ENCODE measurements around the gene SLC26A6.

SLC26A6 gene

DNA sequence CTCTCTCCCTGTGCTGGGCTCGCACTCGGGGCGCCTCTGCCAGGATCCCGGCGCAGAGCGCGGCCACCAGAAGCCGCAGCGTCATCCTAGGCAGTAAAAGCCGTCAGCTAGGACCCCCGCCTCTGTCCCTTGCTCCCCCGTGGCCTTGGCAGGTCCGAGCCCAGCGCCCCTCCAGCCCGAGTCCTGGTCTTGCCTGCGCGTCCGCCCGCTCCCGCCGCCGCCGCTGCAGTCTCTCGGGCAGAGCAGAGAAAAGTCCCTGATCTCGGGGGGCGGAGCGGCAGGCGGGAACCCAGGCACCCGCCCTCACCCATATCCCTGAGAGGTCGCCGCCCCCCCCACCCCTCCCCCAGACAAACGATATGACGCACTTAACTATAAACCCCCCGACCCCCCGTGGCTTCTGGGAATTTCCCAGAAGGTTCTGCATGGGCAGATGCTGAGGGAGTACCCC lies 40.2 kb downstream of the SLC26A6 start, which contains the start of gene COL7A1:
Gene COL7A1, minus strand, starts transcription at position 255 of the 451 bp plus-strand sequence. Its CDS starts 170 bp downstream, at position 85.
- TF ChIP-seq TAF1 (IDR thresholded peaks at IDR 0.05; ENCODE audit: low read depth, low read length), result no peak
- TF ChIP-seq PAX5 (IDR thresholded peaks at IDR 0.05; ENCODE audit: insufficient read depth, low read length, severe bottlenecking), result no peak
- no peak for TF ChIP-seq POU2F2 (IDR thresholded peaks at IDR 0.05; ENCODE audit: low read depth, low read length)
- TF ChIP-seq POLR2AphosphoS5 (IDR thresholded peaks at IDR 0.05; ENCODE audit: low read depth, low read length), result no peak
- no peak for TF ChIP-seq POLR2A (IDR thresholded peaks at IDR 0.05; ENCODE audit: low read depth, low read length)
- no peak for TF ChIP-seq SPI1 (IDR thresholded peaks at IDR 0.05; ENCODE audit: low read depth, low read length)
- FAIRE-seq (no peak), DNase-seq (ENCODE audit: insufficient read length, low spot score) (no peak)

DNA sequence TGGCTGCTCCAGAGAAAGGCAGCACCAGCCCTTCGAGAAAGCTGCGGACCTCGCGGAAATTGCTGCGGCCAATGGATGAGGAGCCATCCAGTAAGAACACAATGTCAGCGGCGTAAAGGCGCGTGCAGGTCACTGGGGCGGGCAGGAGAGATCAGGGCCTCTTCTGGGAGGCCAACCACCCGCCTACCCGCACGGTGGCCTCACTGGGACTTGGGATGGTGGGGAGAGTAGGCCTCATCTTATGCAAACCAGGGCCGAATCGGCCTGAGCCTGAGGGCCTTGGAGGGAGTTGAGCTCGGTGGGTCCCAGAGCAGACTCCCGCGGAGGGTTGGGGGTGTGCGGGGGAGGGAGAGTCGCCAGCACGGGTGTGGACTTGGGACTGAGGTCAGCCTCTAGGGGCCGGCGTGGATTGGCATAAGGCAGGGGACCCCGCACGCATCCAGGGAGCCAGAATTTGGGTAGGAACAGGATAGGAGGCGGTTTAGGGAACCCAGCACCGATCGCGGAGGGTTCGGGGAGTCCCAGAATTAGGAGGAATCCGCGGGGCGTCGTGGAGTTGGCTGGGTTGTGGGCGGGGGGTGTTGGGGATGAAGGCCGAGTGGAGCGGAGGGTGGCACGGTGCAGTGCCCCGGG lies 40.7 kb downstream of the SLC26A6 start:
- no peak for TF ChIP-seq POLR2AphosphoS5 (IDR thresholded peaks at IDR 0.05; ENCODE audit: low read depth, low read length)
- no peak for TF ChIP-seq POLR2A (IDR thresholded peaks at IDR 0.05; ENCODE audit: low read depth, low read length)
- no peak for TF ChIP-seq POU2F2 (IDR thresholded peaks at IDR 0.05; ENCODE audit: low read depth, low read length)
- no peak for TF ChIP-seq TAF1 (IDR thresholded peaks at IDR 0.05; ENCODE audit: low read depth, low read length)
- TF ChIP-seq SPI1 (IDR thresholded peaks at IDR 0.05; ENCODE audit: low read depth, low read length), result no peak
- TF ChIP-seq PAX5 (IDR thresholded peaks at IDR 0.05; ENCODE audit: insufficient read depth, low read length, severe bottlenecking), result no peak
- no peak for FAIRE-seq
- no peak for DNase-seq (ENCODE audit: insufficient read length, low spot score)

DNA sequence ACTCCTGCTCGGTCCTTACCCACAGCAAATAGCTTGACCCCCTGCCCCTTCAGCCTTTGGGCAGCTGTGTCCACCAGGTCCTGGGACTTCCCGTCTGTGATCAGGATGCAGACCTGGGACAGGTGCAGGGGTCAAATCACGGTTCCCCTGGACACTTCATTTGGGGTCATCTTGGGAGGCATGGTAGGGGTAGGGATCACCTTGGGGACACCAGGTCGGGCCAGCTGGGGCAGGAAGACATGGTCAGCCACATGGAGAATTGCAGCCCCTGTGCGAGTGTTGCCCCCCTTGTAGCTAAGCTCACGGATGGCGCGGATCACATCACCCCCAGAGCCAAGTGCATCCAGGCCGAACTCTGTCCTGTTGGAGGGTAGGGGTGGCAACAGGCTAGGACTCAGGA lies 41.9 kb downstream of the SLC26A6 start:
- DNase-seq (ENCODE audit: insufficient read length, low spot score) (no peak), FAIRE-seq (no peak)
- TF ChIP-seq SPI1 (IDR thresholded peaks at IDR 0.05; ENCODE audit: low read depth, low read length), result no peak
- TF ChIP-seq POLR2A (IDR thresholded peaks at IDR 0.05; ENCODE audit: low read depth, low read length), result no peak
- TF ChIP-seq POLR2AphosphoS5 (IDR thresholded peaks at IDR 0.05; ENCODE audit: low read depth, low read length), result no peak
- no peak for TF ChIP-seq TAF1 (IDR thresholded peaks at IDR 0.05; ENCODE audit: low read depth, low read length)
- no peak for TF ChIP-seq PAX5 (IDR thresholded peaks at IDR 0.05; ENCODE audit: insufficient read depth, low read length, severe bottlenecking)
- TF ChIP-seq POU2F2 (IDR thresholded peaks at IDR 0.05; ENCODE audit: low read depth, low read length), result no peak

DNA sequence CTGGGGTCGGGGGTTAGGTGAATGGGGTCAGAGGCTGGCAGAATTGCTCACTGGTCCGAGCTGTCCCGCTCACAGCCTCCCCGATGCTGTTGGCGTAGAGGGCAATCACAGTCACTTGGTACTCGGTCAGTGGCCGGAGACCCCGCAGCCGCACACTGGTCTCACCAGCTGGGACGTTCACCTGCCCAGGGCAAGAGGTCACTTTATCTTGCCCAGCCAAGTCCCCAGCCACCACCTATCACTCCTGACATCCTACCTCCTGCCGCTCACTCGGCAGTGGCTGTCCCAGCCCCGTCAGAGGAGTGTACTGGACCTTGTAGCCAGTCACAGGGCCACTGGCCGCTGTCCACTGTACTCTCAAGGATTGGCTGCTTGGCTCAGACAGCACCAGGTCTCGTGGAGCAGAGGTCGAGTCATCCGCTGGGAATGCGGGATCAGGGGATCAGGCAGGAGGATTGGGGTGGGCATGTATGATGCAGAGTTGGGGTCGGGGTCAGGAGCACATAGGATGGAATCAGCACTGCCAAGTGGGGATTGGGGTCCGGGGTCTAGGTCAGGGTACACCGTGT lies 42.7 kb downstream of the SLC26A6 start:
- no peak for DNase-seq (ENCODE audit: insufficient read length, low spot score)
- TF ChIP-seq POLR2AphosphoS5 (IDR thresholded peaks at IDR 0.05; ENCODE audit: low read depth, low read length) (no peak), SPI1 (IDR thresholded peaks at IDR 0.05; ENCODE audit: low read depth, low read length) (no peak), PAX5 (IDR thresholded peaks at IDR 0.05; ENCODE audit: insufficient read depth, low read length, severe bottlenecking) (no peak), POLR2A (IDR thresholded peaks at IDR 0.05; ENCODE audit: low read depth, low read length) (no peak), TAF1 (IDR thresholded peaks at IDR 0.05; ENCODE audit: low read depth, low read length) (no peak), POU2F2 (IDR thresholded peaks at IDR 0.05; ENCODE audit: low read depth, low read length) (no peak)
- no peak for FAIRE-seq

DNA sequence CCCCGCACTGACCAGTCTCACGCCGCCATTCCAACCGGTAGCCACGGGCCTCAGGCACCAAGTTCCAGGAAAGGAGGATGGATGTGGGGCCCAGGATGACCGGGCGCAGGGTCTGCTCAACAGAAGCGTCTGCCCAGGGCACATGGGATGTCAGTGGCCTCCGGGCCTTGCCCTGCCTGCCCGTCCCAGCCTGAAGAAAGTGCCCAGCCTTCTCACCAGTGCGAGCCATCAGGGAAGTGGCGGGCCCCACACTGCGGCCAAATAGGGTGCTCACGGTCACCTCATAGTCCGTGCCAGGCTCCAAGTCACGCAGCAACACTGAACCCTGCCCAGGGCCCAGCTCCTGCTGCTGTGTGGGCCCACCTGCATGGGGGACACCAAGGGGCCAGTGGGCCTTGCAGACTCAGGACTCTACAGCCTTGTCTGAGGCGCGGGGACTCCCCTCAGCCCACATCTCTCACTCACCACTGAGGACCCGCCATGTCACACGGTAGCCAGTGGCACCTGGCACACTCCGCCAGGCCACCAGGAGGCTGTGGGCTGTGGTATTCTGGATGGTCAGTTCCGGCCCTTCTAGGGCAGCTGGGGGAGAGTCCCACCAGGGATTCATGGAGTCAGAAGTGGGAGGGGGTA lies 43.3 kb downstream of the SLC26A6 start:
- TF ChIP-seq POU2F2 (IDR thresholded peaks at IDR 0.05; ENCODE audit: low read depth, low read length) (no peak), POLR2A (IDR thresholded peaks at IDR 0.05; ENCODE audit: low read depth, low read length) (no peak), PAX5 (IDR thresholded peaks at IDR 0.05; ENCODE audit: insufficient read depth, low read length, severe bottlenecking) (no peak)
- FAIRE-seq (no peak), DNase-seq (ENCODE audit: insufficient read length, low spot score) (no peak)

DNA sequence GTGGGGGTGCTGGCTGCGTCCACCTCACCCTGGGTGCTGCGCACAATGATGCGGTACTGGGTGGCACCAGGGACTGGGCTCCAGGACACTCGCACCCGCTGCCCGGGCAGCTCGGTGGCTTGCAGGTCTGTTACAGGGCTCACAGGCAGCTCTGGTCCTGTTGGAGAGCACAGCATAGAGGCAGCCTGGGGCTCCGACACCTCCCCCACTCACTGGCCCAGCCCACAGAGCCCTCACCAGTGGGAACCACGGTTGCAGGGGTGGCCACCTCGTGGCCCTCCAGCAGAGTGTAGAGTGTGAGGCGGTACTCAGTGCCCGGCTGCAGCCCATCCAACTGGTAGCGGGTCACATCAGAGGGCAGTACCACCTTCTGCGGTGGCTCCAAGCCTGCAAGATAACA lies 43.8 kb downstream of the SLC26A6 start:
- FAIRE-seq, result no peak
- TF ChIP-seq TAF1 (IDR thresholded peaks at IDR 0.05; ENCODE audit: low read depth, low read length) (no peak), POLR2A (IDR thresholded peaks at IDR 0.05; ENCODE audit: low read depth, low read length) (no peak), POLR2AphosphoS5 (IDR thresholded peaks at IDR 0.05; ENCODE audit: low read depth, low read length) (no peak), PAX5 (IDR thresholded peaks at IDR 0.05; ENCODE audit: insufficient read depth, low read length, severe bottlenecking) (no peak), POU2F2 (IDR thresholded peaks at IDR 0.05; ENCODE audit: low read depth, low read length) (no peak), SPI1 (IDR thresholded peaks at IDR 0.05; ENCODE audit: low read depth, low read length) (no peak)
- no peak for DNase-seq (ENCODE audit: insufficient read length, low spot score)

DNA sequence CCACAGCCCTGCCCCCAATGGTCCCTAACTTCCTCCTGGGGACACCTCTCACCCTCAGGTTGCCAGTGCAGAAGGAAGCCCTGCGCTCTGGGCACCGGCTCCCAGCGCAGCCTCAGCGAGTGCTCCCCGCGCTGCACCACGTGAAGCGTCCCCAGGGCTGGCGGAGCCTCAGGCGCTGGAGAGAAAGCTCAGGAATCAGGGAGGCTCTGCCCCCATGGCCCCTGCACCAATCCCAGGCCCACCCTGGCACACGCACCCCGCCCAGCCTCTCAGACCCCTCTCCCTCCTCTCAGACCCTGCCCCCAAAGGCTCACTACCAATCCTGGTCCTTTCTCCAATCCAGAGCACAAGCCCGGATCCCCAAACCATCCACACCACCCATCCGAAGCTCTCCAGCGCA lies 47.0 kb downstream of the SLC26A6 start:
- no peak for DNase-seq (ENCODE audit: insufficient read length, low spot score)
- no peak for TF ChIP-seq POLR2A (IDR thresholded peaks at IDR 0.05; ENCODE audit: low read depth, low read length)
- no peak for TF ChIP-seq POLR2AphosphoS5 (IDR thresholded peaks at IDR 0.05; ENCODE audit: low read depth, low read length)
- no peak for TF ChIP-seq PAX5 (IDR thresholded peaks at IDR 0.05; ENCODE audit: insufficient read depth, low read length, severe bottlenecking)
- no peak for TF ChIP-seq TAF1 (IDR thresholded peaks at IDR 0.05; ENCODE audit: low read depth, low read length)
- no peak for TF ChIP-seq POU2F2 (IDR thresholded peaks at IDR 0.05; ENCODE audit: low read depth, low read length)
- TF ChIP-seq SPI1 (IDR thresholded peaks at IDR 0.05; ENCODE audit: low read depth, low read length), result no peak
- FAIRE-seq, result no peak

DNA sequence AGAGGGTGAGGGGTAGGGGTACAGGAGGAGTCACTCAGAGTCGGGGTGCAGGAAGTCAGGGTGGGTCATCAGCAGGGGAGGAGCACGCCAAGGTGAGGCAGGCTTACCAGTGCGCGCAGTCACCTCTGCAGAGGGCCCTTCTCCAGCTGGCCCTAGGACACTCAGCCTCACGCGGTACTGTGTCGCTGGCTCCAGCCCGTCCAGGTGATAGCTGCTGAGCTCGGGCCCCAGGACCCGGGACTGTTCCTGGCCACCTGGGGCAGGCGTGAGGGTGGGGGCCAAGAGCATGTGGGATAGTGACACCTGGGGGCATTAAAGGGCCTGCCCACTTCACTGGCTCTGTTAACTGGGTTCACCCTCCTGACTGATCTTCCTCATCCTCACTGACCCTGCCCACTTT lies 47.6 kb downstream of the SLC26A6 start:
- DNase-seq (ENCODE audit: insufficient read length, low spot score) (no peak), FAIRE-seq (no peak)
- TF ChIP-seq POLR2AphosphoS5 (IDR thresholded peaks at IDR 0.05; ENCODE audit: low read depth, low read length), result no peak

DNA sequence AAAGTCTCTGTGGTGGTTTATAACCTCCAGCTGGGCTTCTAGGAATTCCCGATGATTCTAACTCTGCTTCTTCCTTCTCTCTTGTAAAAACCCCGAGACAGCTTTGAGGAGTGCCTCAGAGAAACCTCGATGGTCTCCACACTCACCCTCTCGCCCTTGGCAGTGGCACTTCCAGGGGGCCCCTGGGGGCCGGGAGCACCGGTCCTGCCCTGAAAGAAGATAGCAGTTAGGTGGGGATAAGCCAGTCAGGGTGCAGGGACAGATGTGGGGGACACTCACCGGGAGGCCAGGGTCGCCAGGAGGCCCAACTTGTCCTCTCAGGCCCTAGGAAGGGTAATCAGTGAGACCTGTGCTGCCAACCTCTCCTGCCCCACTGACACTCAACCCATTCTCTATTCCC lies 49.9 kb downstream of the SLC26A6 start:
- TF ChIP-seq POU2F2 (IDR thresholded peaks at IDR 0.05; ENCODE audit: low read depth, low read length), result no peak
- TF ChIP-seq POLR2A (IDR thresholded peaks at IDR 0.05; ENCODE audit: low read depth, low read length), result no peak
- DNase-seq (ENCODE audit: insufficient read length, low spot score), result no peak
- FAIRE-seq, result no peak

DNA sequence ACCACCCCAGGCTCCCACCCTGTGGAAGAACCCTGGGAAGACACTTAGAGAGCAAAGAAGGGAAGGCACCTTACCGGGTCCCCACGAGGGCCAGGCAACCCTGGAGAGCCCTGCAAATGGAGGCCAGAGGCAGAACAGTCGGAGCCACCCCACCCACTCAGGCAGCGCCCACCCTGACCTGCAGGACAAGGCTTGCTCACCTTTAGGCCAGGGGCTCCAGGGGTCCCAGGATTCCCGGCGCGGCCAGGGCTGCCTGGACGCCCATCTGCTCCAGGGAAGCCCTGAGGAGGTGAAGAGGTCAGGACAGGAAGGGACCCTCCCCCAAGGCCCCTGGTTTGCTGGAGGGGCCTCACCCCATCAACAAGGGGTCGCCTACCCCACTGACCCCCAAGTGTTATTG lies 50.4 kb downstream of the SLC26A6 start:
- no peak for TF ChIP-seq POLR2A (IDR thresholded peaks at IDR 0.05; ENCODE audit: low read depth, low read length)
- no peak for TF ChIP-seq TAF1 (IDR thresholded peaks at IDR 0.05; ENCODE audit: low read depth, low read length)
- TF ChIP-seq SPI1 (IDR thresholded peaks at IDR 0.05; ENCODE audit: low read depth, low read length), result no peak
- no peak for TF ChIP-seq PAX5 (IDR thresholded peaks at IDR 0.05; ENCODE audit: insufficient read depth, low read length, severe bottlenecking)
- no peak for TF ChIP-seq POLR2AphosphoS5 (IDR thresholded peaks at IDR 0.05; ENCODE audit: low read depth, low read length)
- FAIRE-seq (no peak), DNase-seq (ENCODE audit: insufficient read length, low spot score) (no peak)
